HG03442 (cell line): ENCODE results near the gene NUP62CL.

Experiments used
- ATAC-seq: cut with Tn5 transposase; IDR thresholded peaks from one replicate; pipeline ENCODE4 v1.9.1; 2021; ENCODE audit warnings: mild to moderate bottlenecking, moderate library complexity; ENCODE audit not compliant: unreplicated experiment

NUP62CL gene

DNA sequence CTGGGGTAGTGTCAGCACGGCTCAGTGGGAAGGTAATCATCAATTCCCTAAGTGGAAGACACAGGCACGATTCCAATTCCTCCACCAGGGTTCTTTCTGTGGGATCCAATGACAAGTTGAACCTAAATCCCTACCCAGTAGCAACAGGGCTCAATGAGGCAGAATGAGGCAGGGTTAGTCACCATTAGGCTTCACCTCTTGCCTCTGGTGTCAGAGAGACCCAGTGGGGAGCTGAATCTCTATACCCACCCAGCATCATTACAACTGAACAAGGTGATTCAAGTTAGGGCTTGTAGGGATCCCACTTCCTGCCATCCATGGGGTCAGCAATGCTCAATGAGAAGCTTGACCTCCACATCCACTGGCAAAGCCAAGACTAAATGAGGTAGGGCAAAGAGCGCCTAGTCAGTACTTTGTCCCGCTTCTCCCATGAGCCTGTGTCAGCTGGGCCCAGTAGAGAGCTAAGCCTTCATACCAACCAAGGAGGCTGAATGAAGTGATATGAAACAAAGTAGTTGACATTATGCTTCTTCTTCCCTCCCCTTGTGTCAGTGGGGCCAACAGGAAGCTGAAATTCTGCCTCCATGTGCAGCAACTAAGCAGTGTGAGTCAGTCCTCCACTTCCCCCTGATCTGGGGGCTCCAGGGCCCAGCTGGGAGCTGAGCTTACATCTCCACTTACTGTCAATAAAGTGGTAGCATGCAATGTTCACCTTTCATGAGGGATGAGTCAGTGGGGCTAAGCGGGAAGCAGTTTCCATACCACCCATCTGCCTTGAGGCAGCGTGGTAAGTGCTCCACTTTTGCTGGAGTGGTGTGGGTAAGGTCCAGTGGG is 51.2 kb downstream of the NUP62CL start:
- no peak for ATAC-seq

- no peak for ATAC-seq
Observed at GRCh38 chrX:107153005-107153404, 53.2 kb downstream of the NUP62CL start.

DNA sequence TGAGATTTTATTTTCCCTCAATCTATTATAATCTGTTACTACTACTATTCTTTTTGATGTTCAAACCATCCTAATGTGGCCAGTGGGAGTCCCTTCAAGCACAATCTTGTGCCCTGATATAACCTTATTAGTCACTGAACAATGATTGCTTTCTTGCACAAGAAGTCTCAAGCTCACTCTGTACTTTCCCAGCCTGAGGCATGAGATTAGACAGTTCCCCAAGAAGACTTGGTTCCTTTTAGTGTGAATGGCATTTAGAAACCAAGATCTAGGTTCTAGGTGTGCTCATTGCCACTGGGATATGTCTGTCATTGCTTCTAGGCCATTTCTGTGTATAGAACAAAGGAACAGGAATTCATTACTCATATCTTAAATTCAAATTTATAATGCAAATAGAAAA is 59.6 kb downstream of the NUP62CL start:
- ATAC-seq = no peak

GRCh38 chrX:107135965-107136307 is 70.3 kb downstream of the NUP62CL start:
- no peak for ATAC-seq

DNA sequence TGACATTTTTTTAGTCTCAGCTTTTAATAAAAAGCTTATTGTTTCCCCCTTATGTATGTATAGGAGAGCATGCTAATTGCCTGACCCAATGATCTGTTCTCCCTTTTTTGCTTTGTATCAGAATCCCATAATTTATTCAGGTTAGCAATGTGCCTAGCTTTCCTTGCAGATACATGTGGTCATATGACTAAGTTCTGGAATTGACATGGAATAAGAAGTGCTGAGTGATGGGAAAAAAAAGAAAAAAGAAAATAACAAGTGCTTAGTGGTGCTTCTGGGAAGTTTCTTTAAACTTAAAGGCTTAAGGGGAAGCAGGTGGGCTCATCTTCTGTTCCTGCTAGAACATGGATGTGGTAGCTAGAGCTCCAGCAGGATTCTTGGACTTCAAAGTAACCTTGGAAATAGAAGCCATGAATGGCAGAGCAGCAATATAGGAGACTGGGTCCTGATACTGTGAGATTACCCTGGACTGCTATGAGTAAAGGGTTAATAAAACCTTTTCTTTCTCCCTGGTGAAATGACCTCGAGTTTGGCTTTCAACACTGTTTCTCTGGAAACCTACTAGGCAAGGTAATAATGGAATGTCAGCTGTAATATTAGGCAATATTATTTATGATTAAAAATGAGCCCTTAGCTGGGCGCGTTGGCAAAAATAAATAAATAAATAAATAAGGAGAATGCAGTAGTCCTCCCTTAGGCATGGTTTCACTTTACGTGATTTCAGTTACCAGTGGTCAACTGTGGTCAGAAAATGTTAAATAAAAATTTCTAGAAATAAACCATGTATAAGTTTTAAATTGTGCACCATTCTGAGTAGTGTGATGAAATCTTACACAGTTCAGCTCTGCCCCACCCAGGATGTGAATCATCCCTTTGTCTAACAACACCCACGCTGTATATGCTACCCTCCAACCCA is 70.9 kb downstream of the NUP62CL start:
- ATAC-seq = no peak

GRCh38 chrX:107123750-107124149 is 82.5 kb downstream of the NUP62CL start:
- ATAC-seq = no peak

GRCh38 chrX:107119283-107119682 is 87.0 kb downstream of the NUP62CL start:
- ATAC-seq = no peak

DNA sequence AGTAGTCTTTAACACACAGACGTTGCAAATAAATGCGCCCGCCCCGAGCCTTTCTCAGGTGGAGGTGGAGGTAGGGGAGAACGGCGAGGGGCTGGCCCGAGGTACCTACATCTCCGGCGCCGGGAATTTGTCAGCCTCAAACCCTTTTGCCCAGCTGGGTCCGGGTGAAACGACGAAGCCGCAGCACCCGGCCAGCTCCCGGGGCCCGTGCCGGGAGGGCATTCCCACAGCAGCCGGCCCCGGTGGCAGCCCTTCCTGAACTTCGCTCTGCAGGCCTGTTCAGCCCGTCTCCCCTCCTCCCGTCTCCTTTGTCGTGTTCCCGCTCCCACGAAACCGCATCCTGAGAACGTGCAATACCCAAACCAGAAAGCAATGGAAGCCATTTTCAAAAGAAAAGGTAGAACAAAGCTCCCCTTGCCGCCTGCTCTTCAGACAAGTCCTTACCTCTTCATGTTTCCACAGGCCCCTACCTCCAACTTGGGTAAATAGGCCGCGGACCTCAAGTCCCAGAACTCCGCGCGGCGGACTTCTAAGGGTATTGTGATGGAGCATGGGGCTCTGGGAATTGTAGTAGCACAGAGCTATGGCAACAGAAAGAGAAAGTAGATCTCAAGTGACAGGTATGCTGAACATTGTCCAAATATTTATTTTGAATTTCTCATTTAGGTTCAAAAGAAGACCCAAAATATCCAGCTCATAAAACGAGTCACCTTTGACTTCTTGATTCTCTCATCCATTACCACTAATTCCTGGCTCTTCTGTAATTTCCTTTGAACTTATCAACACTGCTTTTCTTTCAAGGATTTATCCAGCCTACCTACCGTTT is 87.7 kb downstream of the NUP62CL start, which contains the start of gene RBM41:
Gene RBM41 (minus strand): TSS at position 501 of the 826 bp plus-strand sequence. CDS start 49 bp downstream, at position 452.
- peak; percentile 100 for ATAC-seq

- ATAC-seq = no peak
Observed at GRCh38 chrX:107117993-107118321, 88.3 kb downstream of the NUP62CL start.

GRCh38 chrX:107107459-107107858 is 98.8 kb downstream of the NUP62CL start:
- ATAC-seq = no peak

DNA sequence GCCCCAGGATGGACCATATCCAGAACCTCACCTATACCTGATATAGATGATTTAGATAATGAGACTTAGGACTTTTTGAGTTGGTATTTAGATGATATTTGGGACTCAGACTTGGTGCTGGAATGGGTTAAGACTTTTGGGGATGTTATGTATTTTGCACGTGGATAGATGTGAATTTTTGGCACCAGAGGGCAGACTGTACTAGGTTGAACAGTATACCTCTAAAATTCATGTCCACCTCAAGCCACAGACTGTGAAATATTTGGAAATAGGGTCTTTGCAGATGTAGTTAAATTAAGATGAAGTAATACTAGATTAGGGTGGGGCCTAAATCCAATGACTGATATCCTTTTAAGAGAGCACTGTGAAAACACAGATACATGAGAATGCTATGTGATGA is 103.3 kb downstream of the NUP62CL start:
- no peak for ATAC-seq

- ATAC-seq = no peak
Observed at GRCh38 chrX:107076158-107076557, 130.1 kb downstream of the NUP62CL start.
